Uterus (tissue), 2 donors: ENCODE data around the gene ADAMTS2.

Experiments
- CTCF ChIP-seq, 4 experiments: fragments of 200-600 bp in 2 of 4; fragments of 450-650 bp in 2 of 4; sonication (generic) in 2 of 4; IDR thresholded peaks; one replicate each; pipeline ENCODE4 v1.5.1; 2016 to 2019; ENCODE audit warnings: antibody characterized with exemption in 4 of 4, mild to moderate bottlenecking in 2 of 4, moderate library complexity in 1 of 4
- POLR2A ChIP-seq, 2 donors: fragments of 450-650 bp; IDR thresholded peaks; one replicate each; pipeline ENCODE4 v1.6.1; 2016; ENCODE audit warnings: antibody characterized with exemption in 2 of 2, mild to moderate bottlenecking in 1 of 2, moderate library complexity in 1 of 2

- TF ChIP-seq CTCF (IDR thresholded peaks at IDR 0.05) (no peak), POLR2A (IDR thresholded peaks at IDR 0.05) (no peak)
Measured at GRCh38 chr5:179132586-179133355, 212.5 kb downstream of the ADAMTS2 start.
